HCT116 (cell line): ENCODE results near the gene DOCK2. TPM values are rescaled to one million over a fixed set of nuclear protein-coding genes. Genes with fewer than 3 reads are reported as not detected.

Experiments used
- ATAC-seq: fragments of 200-7000 bp; cut with Tn5 transposase; 2 replicates; pipeline ENCODE4 v1.9.1; 2020; ENCODE audit warnings: mild to moderate bottlenecking, moderate library complexity
- BruUV-seq: library from RNA; stranded (reverse); fragments of 400-500 nt; replicated peaks from 2 replicates; lab custom pipeline; 2021; lab: Mats Ljungman, UMichigan
- CTCF ChIA-PET: fragments of 300-600 bp; sonication (Branson Sonifier 250); formaldehyde crosslinking; loops from one replicate; lab custom pipeline; 2021; ENCODE audit warnings: antibody characterized with exemption; lab: Charles Lee
- POLR2A ChIA-PET: fragments of 300-600, 350-600 bp; sonication (Branson Sonifier 250); formaldehyde crosslinking; loops from one replicate; lab custom pipeline; 2021; ENCODE audit warnings: antibody characterized with exemption; lab: Charles Lee
- RAD21 ChIA-PET, 2 experiments: fragments of 300-600 bp; sonication (Branson Sonifier 250); formaldehyde crosslinking; loops; one replicate each; lab custom pipeline; 2023; ENCODE audit warnings: low total read pairs in 2 of 2; ENCODE audit not compliant: uncharacterized antibody in 2 of 2, unreplicated experiment in 2 of 2, low non-redundant PET in 1 of 2; lab: Charles Lee
- DNase-seq: peaks from one replicate; pipeline ENCODE4 v3.0.0-alpha.2; 2010; ENCODE audit warnings: low read depth, low spot score
- H2AFZ ChIP-seq: fragments of 200-600 bp; shearing (Covaris generic), sonication (generic); 2 replicates; pipeline ENCODE4 v1.6.1; 2017; ENCODE audit warnings: low read depth, mixed run types, mixed read lengths, antibody characterized with exemption, low read length; ENCODE audit not compliant: poor library complexity, severe bottlenecking
- H3K27ac ChIP-seq: 2 replicates; pipeline ENCODE4 v1.5.1; 2012; ENCODE audit warnings: low read depth, low read length
- H3K27me3 ChIP-seq: fragments of 200-600 bp; sonication (generic); 2 replicates; pipeline ENCODE4 v1.6.1; 2016; ENCODE audit warnings: mixed run types, low read length, mixed read lengths; ENCODE audit not compliant: insufficient read depth
- H3K36me3 ChIP-seq, 2 experiments: fragments of 200-500 bp in 1 of 2; fragments of 200-600 bp in 1 of 2; sonication (Bioruptor generic) in 1 of 2; sonication (generic) in 1 of 2; 2 replicates each; pipeline versions ENCODE4 v1.5.1 to v1.6.1; 2014 to 2016; ENCODE audit warnings: low read length in 2 of 2, inconsistent platforms in 1 of 2, mixed read lengths in 1 of 2, mixed run types in 1 of 2; ENCODE audit not compliant: insufficient read depth in 2 of 2, control insufficient read depth in 1 of 2
- H3K4me1 ChIP-seq, 2 experiments: fragments of 200-600 bp in 1 of 2; sonication (generic) in 1 of 2; 2 replicates each; pipeline versions ENCODE4 v1.5.1 to v1.6.1; 2012 to 2017; ENCODE audit warnings: low read length in 2 of 2, inconsistent platforms in 1 of 2, mild to moderate bottlenecking in 1 of 2, mixed read lengths in 1 of 2, mixed run types in 1 of 2, moderate library complexity in 1 of 2; ENCODE audit not compliant: insufficient read depth in 2 of 2, control insufficient read depth in 1 of 2
- H3K4me2 ChIP-seq: fragments of 200-600 bp; sonication (generic); 2 replicates; pipeline ENCODE4 v1.6.1; 2017; ENCODE audit warnings: mixed run types, low read length, mixed read lengths
- H3K4me3 ChIP-seq, 2 experiments: fragments of 200-600 bp in 1 of 2; sonication (generic) in 1 of 2; replicated peaks in 1 of 2; 2 replicates each; pipeline ENCODE4 v1.5.1; 2011 to 2016; ENCODE audit warnings: low read length in 2 of 2, control low read depth in 1 of 2, low read depth in 1 of 2, mild to moderate bottlenecking in 1 of 2, mixed read lengths in 1 of 2, mixed run types in 1 of 2
- H3K79me2 ChIP-seq: fragments of 200-600 bp; sonication (generic); 2 replicates; pipeline ENCODE4 v1.6.1; 2017; ENCODE audit warnings: mild to moderate bottlenecking, mixed run types, low read length, moderate library complexity, mixed read lengths; ENCODE audit not compliant: insufficient read depth
- H3K9ac ChIP-seq: fragments of 200-600 bp; sonication (generic); 2 replicates; pipeline ENCODE4 v1.6.1; 2016; ENCODE audit warnings: low read length, mixed read lengths
- H3K9me2 ChIP-seq: fragments of 200-600 bp; sonication (generic), shearing (Covaris generic); 2 replicates; pipeline ENCODE4 v1.6.1; 2017; ENCODE audit warnings: mixed run types, mild to moderate bottlenecking, moderate library complexity; ENCODE audit not compliant: insufficient read depth
- H3K9me3 ChIP-seq, 2 experiments: fragments of 200-500 bp in 1 of 2; fragments of 200-600 bp in 1 of 2; sonication (Bioruptor generic) in 1 of 2; sonication (generic) in 1 of 2; 2 replicates each; pipeline ENCODE4 v1.6.1; 2014 to 2017; ENCODE audit warnings: low read length in 2 of 2, mixed read lengths in 2 of 2, inconsistent platforms in 1 of 2, low read depth in 1 of 2, mild to moderate bottlenecking in 1 of 2, mixed run types in 1 of 2, moderate library complexity in 1 of 2; ENCODE audit not compliant: control insufficient read depth in 1 of 2, insufficient read depth in 1 of 2
- H4K20me1 ChIP-seq: fragments of 200-600 bp; sonication (generic), shearing (Covaris generic); 2 replicates; pipeline ENCODE4 v1.6.1; 2017; ENCODE audit warnings: mixed run types, mild to moderate bottlenecking, moderate library complexity; ENCODE audit not compliant: insufficient read depth
- CBX3 ChIP-seq: IDR thresholded peaks from 2 replicates; pipeline ENCODE4 v1.6.1; 2012; ENCODE audit warnings: low read depth
- MAX ChIP-seq: IDR thresholded peaks from 2 replicates; pipeline ENCODE4 v1.6.1; 2012
- SP1 ChIP-seq: IDR thresholded peaks from 2 replicates; pipeline ENCODE4 v1.6.1; 2012; ENCODE audit warnings: low read depth
- ZNF274 ChIP-seq: fragments of 200-500 bp; sonication (Bioruptor generic); IDR thresholded peaks from 2 replicates; pipeline ENCODE4 v1.6.1; 2014; ENCODE audit warnings: mild to moderate bottlenecking, low read depth, low read length, inconsistent platforms
- intact Hi-C: fragments of 100-400 bp; cut with micrococcal nuclease; formaldehyde crosslinking; loops from 2 replicates; pipeline ENCODE4 v1.10.0; 2022
- total RNA-seq: library from RNA; stranded (reverse); gene quantifications from one replicate; pipeline ENCODE4 v1.2.1, GENCODE V29; 2021; ENCODE audit not compliant: unreplicated experiment

Gene DOCK2
- total RNA-seq, 1 experiment from 2014 or later: 0.89 TPM

- ChIA-PET POLR2A (no interaction called here), CTCF (no interaction called here), RAD21 (no interaction called here)
- no peaks in the 10 kb centered on the region for H3K4me1 ChIP-seq
- DNase-seq (no peak), ATAC-seq (no peak)
- BruUV-seq: no TSS peak
- no peak overlapping the region for H3K4me2 ChIP-seq
- TF ChIP-seq MAX: no peak
- no peak for TF ChIP-seq SP1
- H4K20me1 ChIP-seq: no peaks in the 10 kb centered on the region
- H3K9me2 ChIP-seq: no peaks in the 10 kb centered on the region
- no peak overlapping the region for H2AFZ ChIP-seq
- peaks cover 71% of the 10 kb centered on the region for H3K27me3 ChIP-seq
- H3K27ac ChIP-seq: no peak overlapping the region
- no peaks in the 10 kb centered on the region for H3K9me3 ChIP-seq
- H3K36me3 ChIP-seq: no peaks in the 10 kb centered on the region
- H3K9ac ChIP-seq: no peak overlapping the region
- no peak overlapping the region for H3K4me3 ChIP-seq
- no peaks in the 10 kb centered on the region for H3K79me2 ChIP-seq
- intact Hi-C loops: no loop called here
These were observed 317.7 kb downstream of the DOCK2 start for GRCh38 chr5:169954786-169955185.

GRCh38 chr5:169956126-169956525 is 319.1 kb downstream of the DOCK2 start:
- Histone ChIP-seq H3K36me3 (no peaks in the 10 kb centered on the region), H2AFZ (no peak overlapping the region), H3K9ac (no peak overlapping the region), H3K9me2 (no peaks in the 10 kb centered on the region), H3K4me3 (no peak overlapping the region), H3K9me3 (no peaks in the 10 kb centered on the region), H3K27ac (no peak overlapping the region), H3K4me1 (no peaks in the 10 kb centered on the region), H4K20me1 (no peaks in the 10 kb centered on the region), H3K4me2 (no peak overlapping the region), H3K27me3 (peaks cover 70% of the 10 kb centered on the region), H3K79me2 (no peaks in the 10 kb centered on the region)
- ATAC-seq (no peak), DNase-seq (no peak)
- CTCF ChIA-PET: no interaction called here
- POLR2A ChIA-PET: no interaction called here
- BruUV-seq: no TSS peak
- intact Hi-C loops: no loop called here
- RAD21 ChIA-PET: no interaction called here
- TF ChIP-seq CBX3 (no peak), ZNF274 (no peak)
